GM21423 (cell line): ENCODE measurements around the gene ERFL.

Experiments used
- ATAC-seq: cut with Tn5 transposase; IDR thresholded peaks from one replicate; pipeline ENCODE4 v1.9.1; 2021; ENCODE audit warnings: mild to moderate bottlenecking, moderate library complexity; ENCODE audit not compliant: unreplicated experiment

The ERFL gene

DNA sequence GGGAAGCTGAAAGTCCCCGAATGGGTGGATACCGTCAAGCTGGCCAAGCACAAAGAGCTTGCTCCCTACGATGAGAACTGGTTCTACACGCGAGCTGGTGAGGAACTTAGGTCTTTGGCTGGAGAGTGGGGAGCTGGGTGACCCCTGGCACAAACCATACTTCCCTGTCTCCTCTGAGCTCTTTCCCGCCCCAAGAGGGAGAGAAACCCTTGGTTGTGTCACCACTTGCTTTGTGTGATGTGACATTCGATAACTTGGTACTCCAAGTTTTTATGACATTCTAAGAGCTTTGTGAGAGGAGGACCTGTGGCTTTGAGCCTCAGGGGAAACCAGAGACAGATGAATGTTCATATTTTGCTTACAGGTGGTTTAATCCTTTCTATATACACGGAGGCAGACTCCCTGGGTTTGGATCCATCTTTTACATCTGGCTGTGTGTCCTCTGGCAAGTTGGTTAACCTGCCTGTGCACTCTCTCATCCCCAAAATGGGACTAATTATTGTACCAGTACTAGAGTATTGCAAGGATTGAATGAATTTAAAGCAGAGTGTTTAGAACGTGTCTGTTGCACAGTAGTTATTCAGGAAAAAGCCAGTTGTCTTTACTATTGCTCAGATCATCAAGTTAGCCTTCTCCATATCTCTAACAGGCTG, 67.0 kb downstream of the ERFL start:
- ATAC-seq: no peak

DNA sequence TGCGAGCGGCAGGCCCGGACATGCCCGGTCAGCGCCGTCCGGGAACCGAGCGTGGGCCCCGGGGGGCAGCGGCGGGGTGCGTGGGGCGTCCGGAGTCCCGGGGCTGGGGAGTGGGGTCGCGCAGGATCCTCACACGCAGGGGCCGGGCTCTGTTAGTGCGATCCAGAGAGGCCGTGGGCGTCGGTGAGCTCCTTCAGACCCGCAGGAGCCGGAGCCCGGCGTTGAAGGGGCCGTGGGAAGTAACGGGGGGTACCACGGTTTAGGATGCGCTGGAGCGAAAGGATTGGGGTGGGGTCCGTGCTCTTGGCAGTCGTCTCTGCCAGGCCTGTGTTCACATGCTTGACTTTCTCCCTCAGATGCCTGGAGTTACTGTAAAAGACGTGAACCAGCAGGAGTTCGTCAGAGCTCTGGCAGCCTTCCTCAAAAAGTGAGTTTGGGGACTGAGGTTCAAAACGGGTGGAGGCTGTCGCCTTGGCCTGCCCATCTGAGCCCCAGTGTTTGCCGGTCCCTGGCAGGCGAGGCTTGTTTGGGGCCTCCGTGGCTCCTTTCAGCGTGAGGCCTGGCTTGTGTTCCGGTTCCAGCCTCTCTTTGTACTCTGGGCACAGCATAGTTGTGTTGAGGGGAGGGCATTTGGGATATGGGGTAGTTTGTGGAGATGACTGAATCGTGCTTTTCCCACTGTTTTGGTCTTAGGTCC, 67.7 kb downstream of the ERFL start:
- ATAC-seq: no peak

GRCh38 chr19:41859618-41860418, 68.4 kb downstream of the ERFL start, which contains the start of gene RPS19:
Gene RPS19 (plus strand): TSS chr19:41860255. CDS start chr19:41860775, 520 bp downstream.
- ATAC-seq: peak; percentile 76

GRCh38 chr19:41859213-41859617, 69.0 kb downstream of the ERFL start:
- ATAC-seq: no peak
